HepG2 (cell line): ENCODE results near the gene SLC38A3. TPM values are rescaled to one million over a fixed set of nuclear protein-coding genes. Genes with fewer than 3 reads are reported as not detected.

Experiments
- BHLHE40 ChIP-seq: IDR thresholded peaks from 2 replicates; pipeline ENCODE4 v1.6.1; 2011; ENCODE audit warnings: low read length, improper control_type of control experiment
- CBFB ChIP-seq: sonication (generic); formaldehyde crosslinking; IDR thresholded peaks from 2 replicates; pipeline ENCODE4 v1.4.0; 2020; ENCODE audit warnings: missing genetic modification reagents
- FIP1L1 ChIP-seq: fragments of 200-400 bp; formaldehyde crosslinking; IDR thresholded peaks from 2 replicates; pipeline ENCODE4 v1.6.1; 2018; ENCODE audit warnings: low read depth, mild to moderate bottlenecking, low read length, moderate library complexity, borderline replicate concordance; ENCODE audit not compliant: insufficient read depth
- GATA4 ChIP-seq: sonication (generic); IDR thresholded peaks from 2 replicates; pipeline ENCODE4 v1.6.1; 2016; ENCODE audit warnings: antibody characterized with exemption, low read depth, borderline replicate concordance
- HINFP ChIP-seq: sonication (generic); formaldehyde crosslinking; IDR thresholded peaks from 2 replicates; pipeline ENCODE4 v1.4.0; 2020; ENCODE audit warnings: low read depth, mild to moderate bottlenecking, missing genetic modification reagents
- MAX ChIP-seq: IDR thresholded peaks from 2 replicates; pipeline ENCODE4 v1.6.1; 2012; ENCODE audit warnings: inconsistent platforms
- NCOA1 ChIP-seq: sonication (generic); formaldehyde crosslinking; IDR thresholded peaks from 2 replicates; pipeline ENCODE4 v1.9.0; 2021; ENCODE audit warnings: missing genetic modification reagents
- NFRKB ChIP-seq: fragments of 450-650 bp; IDR thresholded peaks from 2 replicates; pipeline ENCODE4 v1.6.1; 2017
- NKX3-1 ChIP-seq: sonication (generic); formaldehyde crosslinking; IDR thresholded peaks from 2 replicates; pipeline ENCODE4 v1.5.0; 2020; ENCODE audit warnings: missing genetic modification reagents
- PAXIP1 ChIP-seq: sonication (generic); formaldehyde crosslinking; conservative IDR thresholded peaks from 2 replicates; pipeline ENCODE4 v1.4.0; 2020; ENCODE audit warnings: mild to moderate bottlenecking, missing genetic modification reagents, moderate library complexity
- RAD21 ChIP-seq: fragments of 450-650 bp; formaldehyde crosslinking; IDR thresholded peaks from 2 replicates; pipeline ENCODE4 v1.5.0; 2020; ENCODE audit warnings: mild to moderate bottlenecking
- SATB2 ChIP-seq: sonication (generic); formaldehyde crosslinking; IDR thresholded peaks from 2 replicates; pipeline ENCODE4 v1.5.0; 2020; ENCODE audit warnings: missing genetic modification reagents
- TEAD2 ChIP-seq: sonication (generic); formaldehyde crosslinking; IDR thresholded peaks from 2 replicates; pipeline ENCODE4 v1.9.0; 2021; ENCODE audit warnings: missing genetic modification reagents
- THAP7 ChIP-seq: sonication (generic); formaldehyde crosslinking; IDR thresholded peaks from 2 replicates; pipeline ENCODE4 v1.8.1; 2023; ENCODE audit warnings: mild to moderate bottlenecking, missing genetic modification reagents
- XBP1 ChIP-seq: sonication (generic); formaldehyde crosslinking; IDR thresholded peaks from 2 replicates; pipeline ENCODE4 v1.5.0; 2020; ENCODE audit warnings: missing genetic modification reagents
- ZBTB42 ChIP-seq: sonication (generic); formaldehyde crosslinking; IDR thresholded peaks from 2 replicates; pipeline ENCODE4 v1.5.0; 2020; ENCODE audit warnings: mild to moderate bottlenecking, missing genetic modification reagents
- ZNF224 ChIP-seq: sonication (generic); formaldehyde crosslinking; IDR thresholded peaks from 2 replicates; pipeline ENCODE4 v1.5.0; 2020; ENCODE audit warnings: mild to moderate bottlenecking, missing genetic modification reagents
- ZNF460 ChIP-seq: sonication (generic); formaldehyde crosslinking; IDR thresholded peaks from 2 replicates; pipeline ENCODE4 v1.5.1; 2020; ENCODE audit warnings: missing genetic modification reagents, mild to moderate bottlenecking, borderline replicate concordance
- ZNF468 ChIP-seq: sonication (generic); formaldehyde crosslinking; IDR thresholded peaks from 2 replicates; pipeline ENCODE4 v1.8.0; 2022; ENCODE audit warnings: mild to moderate bottlenecking, moderate library complexity, missing genetic modification reagents
- ZNF547 ChIP-seq: sonication (generic); formaldehyde crosslinking; IDR thresholded peaks from 2 replicates; pipeline ENCODE4 v1.5.1; 2020; ENCODE audit warnings: mild to moderate bottlenecking, missing genetic modification reagents
- ZNF615 ChIP-seq: sonication (generic); formaldehyde crosslinking; IDR thresholded peaks from 2 replicates; pipeline ENCODE4 v1.5.0; 2020; ENCODE audit warnings: mild to moderate bottlenecking, missing genetic modification reagents, borderline replicate concordance
- ZNF724P ChIP-seq: sonication (generic); formaldehyde crosslinking; IDR thresholded peaks from 2 replicates; pipeline ENCODE4 v1.8.0; 2022; ENCODE audit warnings: missing genetic modification reagents, borderline replicate concordance
- ZNF878 ChIP-seq: sonication (generic); formaldehyde crosslinking; IDR thresholded peaks from 2 replicates; pipeline ENCODE4 v1.8.1; 2023; ENCODE audit warnings: mild to moderate bottlenecking, missing genetic modification reagents, moderate library complexity
- polyA plus RNA-seq, 8 experiments: library from polyadenylated mRNA; depleted of rRNA in 3 of 8; stranded (reverse) in 7 of 8; unstranded in 1 of 8; fragments of >200 nt; fragmentation: Illumina TruSeq in 4 of 8; extraction: Trizol in 4 of 8; gene quantifications; 2 replicates each; pipeline versions ENCODE4 v1.2.1 to v1.2.3, GENCODE V29; 2011 to 2016; ENCODE audit warnings: low read depth in 4 of 8, missing spikeins in 1 of 8, mixed read lengths in 1 of 8; ENCODE audit not compliant: insufficient read depth in 1 of 8
- total RNA-seq, 5 experiments: library from RNA; depleted of rRNA; stranded (reverse); fragments of >200 nt; fragmentation: Illumina TruSeq; extraction: Trizol; gene quantifications; 2 replicates each; pipeline ENCODE4 v1.2.3, GENCODE V29; 2016; ENCODE audit warnings: low read depth in 1 of 5

SLC38A3 gene
- total and polyA plus RNA-seq, 2 of the 13 experiments (the other 11 are each of a cell fraction or from before 2014, with no cell fraction given), result 29.8 to 164 TPM

- peak; percentile 46; the same call in 1 of the 2 replicates for TF ChIP-seq HINFP (CRISPR knock-in tag)
- TF ChIP-seq ZNF468 (CRISPR knock-in tag), result no peak
- TF ChIP-seq NFRKB, result no peak
- no peak for TF ChIP-seq ZNF878 (CRISPR knock-in tag)
- TF ChIP-seq BHLHE40, result no peak
- no peak; the same call in 1 of the 2 replicates for TF ChIP-seq ZBTB42
- TF ChIP-seq XBP1 (CRISPR knock-in tag), result no peak
- peak; percentile 75 for TF ChIP-seq ZNF547 (CRISPR knock-in tag)
- no peak for TF ChIP-seq ZNF615 (CRISPR knock-in tag)
- TF ChIP-seq ZNF724P (CRISPR knock-in tag), result no peak; the same call in 1 of the 2 replicates
- 0 out of 2 replicates have a peak, but pooled peaks have one; percentile 29 for TF ChIP-seq RAD21 (CRISPR knock-in tag)
- peak; percentile 91; the same call in 1 of the 2 replicates for TF ChIP-seq PAXIP1 (CRISPR knock-in tag)
- no peak for TF ChIP-seq FIP1L1
- TF ChIP-seq SATB2 (CRISPR knock-in tag), result no peak
- no peak for TF ChIP-seq NCOA1 (CRISPR knock-in tag)
- no peak for TF ChIP-seq TEAD2
- TF ChIP-seq MAX, result no peak
- no peak for TF ChIP-seq NKX3-1 (CRISPR knock-in tag)
- TF ChIP-seq CBFB (CRISPR knock-in tag), result no peak; the same call in 1 of the 2 replicates
- TF ChIP-seq ZNF224, result no peak
- TF ChIP-seq THAP7 (CRISPR knock-in tag), result 0 out of 2 replicates have a peak, but pooled peaks have one; percentile 35
- TF ChIP-seq GATA4, result peak; percentile 74; the same call in 1 of the 2 replicates
- no peak for TF ChIP-seq ZNF460 (CRISPR knock-in tag)
Observed at GRCh38 chr3:50210510-50211367, 5.7 kb downstream of the SLC38A3 start (continued).
